Effector memory CD4-positive, alpha-beta T cell (primary cell): ENCODE measurements around the gene TAF12.
"Not testable (repeated sequence)": the region's sequence is repeated elsewhere in the genome, so short reads cannot be mapped to it uniquely, and the experiment has no call there.

Experiments
- DNase-seq, 3 donors: peaks; one replicate each; pipeline ENCODE4 v3.0.0-alpha.2; 2020
- H3K27ac ChIP-seq: 2 replicates; pipeline ENCODE4 v1.7.0; 2013; ENCODE audit warnings: mild to moderate bottlenecking, low read length, moderate library complexity; ENCODE audit not compliant: insufficient read depth, poor library complexity, severe bottlenecking
- H3K27me3 ChIP-seq: replicated peaks from 2 replicates; pipeline ENCODE4 v1.7.0; 2013; ENCODE audit warnings: mild to moderate bottlenecking, low read length; ENCODE audit not compliant: insufficient read depth, control insufficient read depth, poor library complexity, severe bottlenecking
- H3K36me3 ChIP-seq: 2 replicates; pipeline ENCODE4 v1.7.0; 2013; ENCODE audit warnings: mild to moderate bottlenecking, low read length, moderate library complexity; ENCODE audit not compliant: control insufficient read depth, insufficient read depth
- H3K4me1 ChIP-seq: 2 replicates; pipeline ENCODE4 v1.7.0; 2013; ENCODE audit warnings: low read length, mild to moderate bottlenecking; ENCODE audit not compliant: control insufficient read depth, insufficient read depth, poor library complexity, severe bottlenecking
- H3K4me3 ChIP-seq: 2 replicates; pipeline ENCODE4 v1.7.0; 2013; ENCODE audit warnings: low read length, low read depth, mild to moderate bottlenecking; ENCODE audit not compliant: insufficient read depth, poor library complexity, severe bottlenecking
- H3K9me3 ChIP-seq: 2 replicates; pipeline ENCODE4 v1.7.0; 2013; ENCODE audit warnings: mild to moderate bottlenecking, low read length, moderate library complexity; ENCODE audit not compliant: control insufficient read depth

The TAF12 gene

GRCh38 chr1:28572891-28573290, 70.0 kb downstream of the TAF12 start:
- H3K4me3 ChIP-seq, H3K27me3 ChIP-seq, H3K27ac ChIP-seq, H3K4me1 ChIP-seq, DNase-seq, H3K9me3 ChIP-seq: not testable (repeated sequence)
- peaks cover 31% of the 10 kb centered on the region for H3K36me3 ChIP-seq

DNA sequence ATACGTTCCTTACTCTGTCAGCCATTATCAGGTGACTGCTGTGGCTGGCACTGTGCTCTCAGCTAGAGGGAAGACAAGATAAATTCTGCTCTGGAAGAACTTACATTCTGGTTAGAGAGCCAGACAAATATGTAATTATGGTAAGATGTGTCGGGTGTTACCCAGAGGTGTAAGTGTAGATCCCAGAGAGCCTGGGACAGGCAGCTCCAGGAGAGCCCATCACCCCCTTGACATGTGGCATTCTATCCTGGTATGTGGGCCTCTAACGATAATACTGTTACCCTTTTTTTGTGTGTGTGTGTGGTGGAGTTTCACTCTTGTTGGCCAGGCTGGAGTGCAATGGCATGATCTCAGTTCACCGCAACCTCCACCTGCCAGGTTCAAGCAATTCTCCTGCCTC, 71.0 kb downstream of the TAF12 start:
- H3K36me3 ChIP-seq = peaks cover 30% of the 10 kb centered on the region
- no peaks in the 10 kb centered on the region for H3K4me1 ChIP-seq
- no peak overlapping the region for H3K4me3 ChIP-seq
- DNase-seq = no peak
- H3K9me3 ChIP-seq = no peaks in the 10 kb centered on the region
- no peaks in the 10 kb centered on the region for H3K27me3 ChIP-seq
- no peak overlapping the region for H3K27ac ChIP-seq

DNA sequence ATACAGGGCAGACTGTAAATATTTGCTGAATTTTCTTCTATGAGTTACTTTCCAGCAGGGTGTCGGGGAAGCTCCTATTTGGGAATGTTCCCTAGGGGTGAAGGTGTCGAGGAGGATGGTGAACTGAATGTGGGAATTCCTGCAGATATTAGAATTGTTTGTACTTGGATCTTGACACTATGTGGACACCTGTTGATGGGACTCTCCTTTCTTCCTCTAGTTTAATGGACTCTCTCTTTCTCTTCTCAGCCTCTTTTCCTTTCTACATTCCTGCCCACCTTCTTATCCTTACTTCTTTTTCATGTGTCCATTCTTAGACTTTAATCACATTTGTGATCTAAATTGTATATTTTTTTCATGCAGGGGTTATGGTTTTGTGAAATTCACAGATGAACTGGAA, 75.9 kb downstream of the TAF12 start:
- DNase-seq = no peak
- peaks cover 44% of the 10 kb centered on the region for H3K36me3 ChIP-seq

DNA sequence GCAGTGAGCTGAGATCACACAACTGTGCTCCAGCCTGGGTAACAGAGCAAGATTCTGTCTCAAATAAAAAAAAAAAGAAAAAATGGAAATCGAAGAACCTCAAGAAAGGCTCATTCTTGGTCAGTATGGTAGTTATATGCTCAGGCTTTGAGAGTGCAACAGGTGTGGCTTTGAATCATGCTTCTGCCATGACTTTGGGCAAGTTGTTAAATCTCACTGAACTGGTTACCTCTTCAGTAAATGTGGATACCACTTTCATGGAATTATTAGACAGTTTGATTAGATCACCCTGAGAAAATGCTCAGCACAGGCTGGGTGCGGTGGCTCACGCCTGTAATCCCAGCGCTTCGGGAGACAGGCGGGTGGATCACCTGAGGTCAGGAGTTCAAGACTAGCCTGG, 77.1 kb downstream of the TAF12 start:
- Histone ChIP-seq H3K4me1 (no peaks in the 10 kb centered on the region), H3K27ac (no peak overlapping the region), H3K27me3 (no peaks in the 10 kb centered on the region), H3K4me3 (no peak overlapping the region), H3K9me3 (no peaks in the 10 kb centered on the region), H3K36me3 (peaks cover 47% of the 10 kb centered on the region)
- DNase-seq = no peak

More for the DNA sequence above, 75.9 kb downstream of the TAF12 start:
- Histone ChIP-seq H3K27me3 (no peaks in the 10 kb centered on the region), H3K4me1 (no peaks in the 10 kb centered on the region), H3K9me3 (no peaks in the 10 kb centered on the region), H3K4me3 (no peak overlapping the region), H3K27ac (no peak overlapping the region)

DNA sequence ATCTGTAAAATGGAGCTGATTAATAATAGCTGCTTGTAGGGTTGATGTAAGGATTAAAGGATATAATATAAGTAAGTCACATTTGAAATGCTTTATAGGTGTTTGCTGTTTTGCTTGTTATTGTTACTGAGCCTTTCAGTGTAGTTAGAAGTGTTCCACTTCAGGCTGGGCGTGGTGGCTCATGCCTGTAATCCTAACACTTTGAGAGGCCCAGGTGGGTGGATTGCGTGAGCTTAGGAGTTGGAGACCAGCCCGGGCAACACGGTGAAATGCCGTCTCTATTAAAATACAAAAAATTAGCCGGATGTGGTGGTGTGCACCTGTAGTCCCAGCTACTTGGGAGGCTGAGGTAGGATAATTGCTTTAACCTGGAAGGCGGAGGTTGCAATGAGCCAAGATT, 77.8 kb downstream of the TAF12 start:
- Histone ChIP-seq H3K4me3 (no peak overlapping the region), H3K27me3 (no peaks in the 10 kb centered on the region), H3K9me3 (no peaks in the 10 kb centered on the region), H3K36me3 (peaks cover 48% of the 10 kb centered on the region), H3K4me1 (no peaks in the 10 kb centered on the region), H3K27ac (no peak overlapping the region)
- DNase-seq = no peak

DNA sequence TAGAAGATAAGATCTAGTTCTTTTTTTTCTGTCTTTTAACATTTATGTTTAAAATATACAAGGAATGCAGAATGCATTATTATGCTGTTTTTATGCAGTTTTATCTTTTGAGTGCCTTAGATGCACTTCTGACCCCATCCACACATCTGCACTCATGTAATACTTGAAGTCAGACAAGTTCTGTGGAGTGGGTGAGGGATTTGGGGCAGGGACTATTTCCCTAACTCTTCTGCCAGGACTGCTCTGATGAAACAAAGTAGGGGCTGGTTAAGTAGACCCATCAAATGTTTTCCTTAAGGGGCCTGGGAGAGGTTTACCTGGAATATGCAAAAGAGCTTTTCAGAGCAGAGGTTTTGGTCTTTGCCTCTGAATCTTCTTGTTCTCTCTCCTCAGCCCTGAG, 78.6 kb downstream of the TAF12 start:
- Histone ChIP-seq H3K27ac (no peak overlapping the region), H3K4me1 (no peaks in the 10 kb centered on the region), H3K4me3 (no peak overlapping the region), H3K36me3 (peaks cover 48% of the 10 kb centered on the region), H3K27me3 (no peaks in the 10 kb centered on the region), H3K9me3 (no peaks in the 10 kb centered on the region)
- DNase-seq = no peak

- H3K36me3 ChIP-seq = peaks cover 43% of the 10 kb centered on the region
- H3K27ac ChIP-seq = no peak overlapping the region
- H3K27me3 ChIP-seq = no peaks in the 10 kb centered on the region
- no peaks in the 10 kb centered on the region for H3K4me1 ChIP-seq
- no peak for DNase-seq
- no peak overlapping the region for H3K4me3 ChIP-seq
- no peaks in the 10 kb centered on the region for H3K9me3 ChIP-seq
Measured at GRCh38 chr1:28560886-28561285, 82.0 kb downstream of the TAF12 start.
